ENCODE data around the gene MT1B. TPM values are rescaled to one million over a fixed set of nuclear protein-coding genes. Genes with fewer than 3 reads are reported as not detected.

Gene MT1B
- total and polyA plus RNA-seq, 9 of the 15 experiments (the other 6 are each of a cell fraction or from before 2014, with no cell fraction given) = not detected

DNA sequence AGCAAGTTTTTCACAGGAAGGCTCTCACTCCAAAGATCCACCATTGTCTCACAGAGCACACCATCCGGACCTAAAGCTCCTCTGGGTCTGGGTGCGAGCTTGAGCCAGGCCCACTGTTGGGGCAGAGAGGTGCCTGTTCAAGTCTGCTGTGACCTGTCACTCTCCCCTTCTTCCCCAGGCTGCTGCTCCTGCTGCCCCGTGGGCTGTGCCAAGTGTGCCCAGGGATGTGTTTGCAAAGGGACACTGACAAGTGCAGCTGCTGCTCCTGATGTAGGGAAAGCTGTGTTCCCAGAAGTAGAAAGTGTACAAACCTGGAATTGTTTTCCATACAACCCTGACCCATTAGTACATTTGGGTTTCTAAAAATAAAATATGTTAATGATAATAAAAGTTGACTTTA is 25.8 kb downstream of the MT1B start:
- 0% methylated on average over 3 of the region's 3 CpGs for WGBS (ENCODE audit: insufficient coverage, low coverage, missing lambda C conversion rate)
- in situ Hi-C loops (cut with MboI) (no loop called here), intact Hi-C loops (cut with micrococcal nuclease) (no loop called here)
- Histone ChIP-seq H3K79me2 (ENCODE audit: control insufficient read depth, insufficient read depth, low read length) (no peaks in the 10 kb centered on the region), H3K9ac (ENCODE audit: insufficient read depth in 1 of 2, low read depth in 2 of 2, low read length in 2 of 2) (no peak overlapping the region), H3K9me1 (ENCODE audit: control insufficient read depth, insufficient read depth, low read length) (no peaks in the 10 kb centered on the region), H3K36me3 (ENCODE audit: control insufficient read depth, insufficient read depth, low read length) (no peaks in the 10 kb centered on the region), H3K4me1 (replicated peaks in 1 of 2; ENCODE audit: control insufficient read depth in 2 of 2, insufficient read depth in 2 of 2, low read length in 2 of 2) (peaks cover under 1 to 13% of the 10 kb centered on the region in 2 experiments; a peak in 3 of 5 replicates), H3K4me2 (ENCODE audit: insufficient read depth, low read length) (no peak overlapping the region), H3K27ac (ENCODE audit: extremely low read depth, low read depth, low read length) (no peak overlapping the region), H2AFZ (ENCODE audit: low read depth, low read length) (no peak overlapping the region), H3K4me3 (no peak overlapping the region), H3K27me3 (ENCODE audit: control insufficient read depth in 2 of 2, insufficient read depth in 2 of 2, low read length in 2 of 2) (peaks cover 13 to 44% of the 10 kb centered on the region in 2 experiments), H3K9me3 (replicated peaks; ENCODE audit: control insufficient read depth, insufficient read depth, low read depth, low read length) (no peaks in the 10 kb centered on the region), H4K20me1 (replicated peaks; ENCODE audit: control insufficient read depth, insufficient read depth, low read length) (peaks cover 3% of the 10 kb centered on the region; the same call in 1 of the 2 replicates)
- no peak for ATAC-seq
- POLR2A ChIA-PET = no interaction called here
- TF ChIP-seq TRIM24 (IDR thresholded peaks at IDR 0.05) (no peak), HNRNPLL (IDR thresholded peaks at IDR 0.05; ENCODE audit: low read depth, low read length, poor library complexity, severe bottlenecking) (no peak), COPS2 (conservative IDR thresholded peaks at IDR 0.05) (no peak), TFAM (CRISPR knock-in tag; conservative IDR thresholded peaks at IDR 0.05) (no peak), HLTF (IDR thresholded peaks at IDR 0.05) (no peak), NFATC3 (IDR thresholded peaks at IDR 0.05) (no peak), ZNF384 (IDR thresholded peaks at IDR 0.05; ENCODE audit: low read depth, low read length) (no peak), RBM25 (IDR thresholded peaks at IDR 0.05; ENCODE audit: low read depth, low read length, severe bottlenecking) (no peak), ZNF23 (CRISPR knock-in tag; IDR thresholded peaks at IDR 0.05) (no peak), BRCA1 (IDR thresholded peaks at IDR 0.05) (no peak), BRCA1 (CRISPR knock-in tag; IDR thresholded peaks at IDR 0.05) (no peak), E2F3 (CRISPR knock-in tag; IDR thresholded peaks at IDR 0.05) (no peak), EGR1 (conservative IDR thresholded peaks at IDR 0.05) (no peak), ZC3H4 (CRISPR knock-in tag; IDR thresholded peaks at IDR 0.05; ENCODE audit: borderline replicate concordance) (no peak)
- TF ChIP-seq, protein P1, sequence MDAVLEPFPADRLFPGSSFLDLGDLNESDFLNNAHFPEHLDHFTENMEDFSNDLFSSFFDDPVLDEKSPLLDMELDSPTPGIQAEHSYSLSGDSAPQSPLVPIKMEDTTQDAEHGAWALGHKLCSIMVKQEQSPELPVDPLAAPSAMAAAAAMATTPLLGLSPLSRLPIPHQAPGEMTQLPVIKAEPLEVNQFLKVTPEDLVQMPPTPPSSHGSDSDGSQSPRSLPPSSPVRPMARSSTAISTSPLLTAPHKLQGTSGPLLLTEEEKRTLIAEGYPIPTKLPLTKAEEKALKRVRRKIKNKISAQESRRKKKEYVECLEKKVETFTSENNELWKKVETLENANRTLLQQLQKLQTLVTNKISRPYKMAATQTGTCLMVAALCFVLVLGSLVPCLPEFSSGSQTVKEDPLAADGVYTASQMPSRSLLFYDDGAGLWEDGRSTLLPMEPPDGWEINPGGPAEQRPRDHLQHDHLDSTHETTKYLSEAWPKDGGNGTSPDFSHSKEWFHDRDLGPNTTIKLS (IDR thresholded peaks at IDR 0.05; ENCODE audit: borderline replicate concordance, low read depth) = no peak
- TF ChIP-seq, protein P2, sequence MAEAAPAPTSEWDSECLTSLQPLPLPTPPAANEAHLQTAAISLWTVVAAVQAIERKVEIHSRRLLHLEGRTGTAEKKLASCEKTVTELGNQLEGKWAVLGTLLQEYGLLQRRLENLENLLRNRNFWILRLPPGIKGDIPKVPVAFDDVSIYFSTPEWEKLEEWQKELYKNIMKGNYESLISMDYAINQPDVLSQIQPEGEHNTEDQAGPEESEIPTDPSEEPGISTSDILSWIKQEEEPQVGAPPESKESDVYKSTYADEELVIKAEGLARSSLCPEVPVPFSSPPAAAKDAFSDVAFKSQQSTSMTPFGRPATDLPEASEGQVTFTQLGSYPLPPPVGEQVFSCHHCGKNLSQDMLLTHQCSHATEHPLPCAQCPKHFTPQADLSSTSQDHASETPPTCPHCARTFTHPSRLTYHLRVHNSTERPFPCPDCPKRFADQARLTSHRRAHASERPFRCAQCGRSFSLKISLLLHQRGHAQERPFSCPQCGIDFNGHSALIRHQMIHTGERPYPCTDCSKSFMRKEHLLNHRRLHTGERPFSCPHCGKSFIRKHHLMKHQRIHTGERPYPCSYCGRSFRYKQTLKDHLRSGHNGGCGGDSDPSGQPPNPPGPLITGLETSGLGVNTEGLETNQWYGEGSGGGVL (CRISPR knock-in tag; IDR thresholded peaks at IDR 0.05) = no peak
- TF ChIP-seq, protein P3, sequence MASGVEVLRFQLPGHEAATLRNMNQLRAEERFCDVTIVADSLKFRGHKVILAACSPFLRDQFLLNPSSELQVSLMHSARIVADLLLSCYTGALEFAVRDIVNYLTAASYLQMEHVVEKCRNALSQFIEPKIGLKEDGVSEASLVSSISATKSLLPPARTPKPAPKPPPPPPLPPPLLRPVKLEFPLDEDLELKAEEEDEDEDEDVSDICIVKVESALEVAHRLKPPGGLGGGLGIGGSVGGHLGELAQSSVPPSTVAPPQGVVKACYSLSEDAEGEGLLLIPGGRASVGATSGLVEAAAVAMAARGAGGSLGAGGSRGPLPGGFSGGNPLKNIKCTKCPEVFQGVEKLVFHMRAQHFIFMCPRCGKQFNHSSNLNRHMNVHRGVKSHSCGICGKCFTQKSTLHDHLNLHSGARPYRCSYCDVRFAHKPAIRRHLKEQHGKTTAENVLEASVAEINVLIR (CRISPR knock-in tag; IDR thresholded peaks at IDR 0.05) = no peak
- CTCF ChIA-PET (ENCODE audit: low intra/inter-chr PET ratio) = no interaction called here
- no peak for DNase-seq (ENCODE audit: extremely low read depth in 1 of 4, low spot score in 3 of 4)
- BruUV-seq (replicated peaks) = no TSS peak
- FAIRE-seq = no peak
